Naive thymus-derived CD4-positive, alpha-beta T cell (primary cell): ENCODE measurements around the gene C1orf232. TPM values are rescaled to one million over a fixed set of nuclear protein-coding genes. Genes with fewer than 3 reads are reported as not detected.

Experiments
- ATAC-seq: fragments of 150-1000 bp; cut with Tn5 transposase; 2 replicates; pipeline ENCODE4 v1.10.0; 2021; ENCODE audit warnings: mild to moderate bottlenecking, moderate library complexity
- CTCF ChIA-PET: fragments of 350-600 bp; sonication (Branson Sonifier 250); formaldehyde crosslinking; loops from one replicate; lab custom pipeline; 2021; ENCODE audit warnings: antibody characterized with exemption; lab: Charles Lee
- POLR2A ChIA-PET: fragments of 350-600 bp; sonication (Branson Sonifier 250); formaldehyde crosslinking; loops from one replicate; lab custom pipeline; 2021; ENCODE audit warnings: antibody characterized with exemption, inconsistent platforms; lab: Charles Lee
- DNase-seq, 9 donors: peaks; one replicate each; pipeline versions ENCODE4 v3.0.0 to v3.0.0-alpha.2; 2020 to 2022; ENCODE audit warnings: mixed read lengths in 1 of 9
- H3K27ac ChIP-seq: one replicate; pipeline ENCODE4 v1.7.0; 2013; ENCODE audit warnings: mild to moderate bottlenecking, low read depth, low read length, moderate library complexity
- H3K27me3 ChIP-seq, 2 donors: one replicate each; pipeline ENCODE4 v1.7.0; 2013; ENCODE audit warnings: low read length in 2 of 2, mild to moderate bottlenecking in 2 of 2, moderate library complexity in 2 of 2; ENCODE audit not compliant: control insufficient read depth in 2 of 2, insufficient read depth in 2 of 2
- H3K36me3 ChIP-seq, 3 experiments: 1 replicate in 2 of 3; 2 replicates in 1 of 3; pipeline ENCODE4 v1.7.0; 2013; ENCODE audit warnings: low read length in 3 of 3, mild to moderate bottlenecking in 3 of 3, moderate library complexity in 1 of 3; ENCODE audit not compliant: insufficient read depth in 3 of 3, control insufficient read depth in 2 of 3
- H3K4me1 ChIP-seq, 2 donors: one replicate each; pipeline ENCODE4 v1.7.0; 2013; ENCODE audit warnings: low read length in 2 of 2, mild to moderate bottlenecking in 2 of 2, moderate library complexity in 1 of 2; ENCODE audit not compliant: control insufficient read depth in 2 of 2, insufficient read depth in 2 of 2
- H3K4me3 ChIP-seq: 2 replicates; pipeline ENCODE4 v1.7.0; 2013; ENCODE audit warnings: mild to moderate bottlenecking, low read length
- H3K9me3 ChIP-seq, 3 experiments: 1 replicate in 2 of 3; 2 replicates in 1 of 3; pipeline ENCODE4 v1.7.0; 2013; ENCODE audit warnings: low read length in 3 of 3; ENCODE audit not compliant: control insufficient read depth in 2 of 3
- H3K27ac Mint-ChIP-seq, 9 donors: one replicate each; pipeline ENCODE4 v1.8.0; 2020 to 2022; ENCODE audit warnings: mixed read lengths in 9 of 9, mild to moderate bottlenecking in 8 of 9, moderate library complexity in 5 of 9, inconsistent platforms in 2 of 9
- H3K27me3 Mint-ChIP-seq, 5 donors: one replicate each; pipeline ENCODE4 v1.8.0; 2021 to 2022; ENCODE audit warnings: mixed read lengths in 5 of 5, mild to moderate bottlenecking in 1 of 5
- H3K36me3 Mint-ChIP-seq, 5 donors: one replicate each; pipeline ENCODE4 v1.8.0; 2020 to 2022; ENCODE audit warnings: mixed read lengths in 5 of 5, mild to moderate bottlenecking in 3 of 5, inconsistent platforms in 1 of 5
- H3K4me1 Mint-ChIP-seq, 7 donors: one replicate each; pipeline ENCODE4 v1.8.0; 2020 to 2022; ENCODE audit warnings: mixed read lengths in 7 of 7, mild to moderate bottlenecking in 3 of 7, inconsistent platforms in 1 of 7
- H3K4me3 Mint-ChIP-seq, 10 donors: one replicate each; pipeline ENCODE4 v1.8.0; 2020 to 2022; ENCODE audit warnings: mild to moderate bottlenecking in 10 of 10, mixed read lengths in 10 of 10, moderate library complexity in 6 of 10, inconsistent platforms in 2 of 10
- H3K9me3 Mint-ChIP-seq, 11 donors: one replicate each; pipeline ENCODE4 v1.8.0; 2020 to 2022; ENCODE audit warnings: mixed read lengths in 11 of 11, mild to moderate bottlenecking in 4 of 11, inconsistent platforms in 1 of 11, moderate library complexity in 1 of 11
- intact Hi-C, 2 donors: fragments of 100-400 bp; cut with micrococcal nuclease; formaldehyde crosslinking; loops; one replicate each; pipeline ENCODE4 v1.15.1; 2023
- polyA plus RNA-seq, 2 donors: library from polyadenylated mRNA; unstranded; fragments of 300-500 nt; fragmentation: Illumina TruSeq; gene quantifications; one replicate each; pipeline ENCODE4 v1.2.3, GENCODE V29; 2021
- total RNA-seq, 6 experiments: library from RNA in 5 of 6; stranded (reverse) in 5 of 6; gene quantifications; 1 replicate in 5 of 6; 2 replicates in 1 of 6; pipeline ENCODE4 v1.2.3 and lab custom pipeline; 2021 to 2026

Gene C1orf232
- total and polyA plus RNA-seq, 7 experiments from 2014 or later, result not detected

- Histone ChIP-seq H3K36me3 (peaks cover 0 to 15% (median 7%) of the 10 kb centered on the region in 3 experiments), H3K9me3 (no peaks in the 10 kb centered on the region), H3K27me3 (no peaks in the 10 kb centered on the region), H3K4me1 (peaks cover 19 to 24% of the 10 kb centered on the region in 2 donors), H3K4me3 (no peak overlapping the region), H3K27ac (peak overlapping the region; percentile 57)
- Mint-ChIP-seq H3K36me3 (peaks cover 0 to 14% (median 8%) of the 10 kb centered on the region in 5 donors), H3K9me3 (no peaks in the 10 kb centered on the region), H3K4me3 (peak overlapping the region; percentile 27 to 91 (median 76)), H3K27me3 (peaks cover 0 to 13% (median 0%) of the 10 kb centered on the region in 5 donors), H3K27ac (peak overlapping the region; percentile 86 to 98 (median 95)), H3K4me1 (peaks cover 25 to 55% (median 52%) of the 10 kb centered on the region in 7 donors)
- DNase-seq (no peak), ATAC-seq (no peak)
- CTCF ChIA-PET, result interaction anchor here (0.9 to 5.8 kb wide), 5 partner anchors 11 to 108 kb away, joined by 3 to 59 read pairs (median 8); partner anchors contain the start of gene CEP85
- POLR2A ChIA-PET, result interaction anchor here (1.1 to 7.4 kb wide), 7 partner anchors 8 to 24 kb away, joined by 3 to 93 read pairs (median 6); partner anchors contain the start of gene PDIK1L
- intact Hi-C loops, result loop anchor here (1.0 to 10.0 kb wide), 7 partner anchors 15 to 881 kb away; partner anchors contain the start of genes PDIK1L (in 2 of the 2), ARID1A (in 1 of the 2), RSRP1 (in 1 of the 2) and UBXN11 (in 1 of the 2)
Observed at GRCh38 chr1:26125946-26126320, 42.8 kb downstream of the C1orf232 start.

DNA sequence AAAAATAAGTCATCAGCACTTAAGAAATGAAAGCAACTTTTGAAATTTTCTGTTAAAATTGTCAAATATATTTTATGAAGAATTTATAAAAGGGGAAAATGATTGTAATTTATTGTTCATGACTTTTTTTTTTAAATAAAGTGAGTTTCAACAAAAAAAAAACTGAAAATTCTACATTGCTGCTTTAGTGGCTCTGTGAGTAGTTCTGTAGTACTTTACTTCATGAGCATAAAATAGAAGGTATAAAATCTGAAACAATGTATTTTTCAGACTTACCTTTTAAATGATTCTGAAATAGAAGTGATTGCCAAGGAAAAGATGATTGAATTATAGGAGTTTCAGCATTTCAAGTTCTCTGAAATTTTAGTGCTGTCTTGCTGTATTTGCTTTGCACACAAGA, 43.4 kb downstream of the C1orf232 start:
- Histone ChIP-seq H3K4me3 (no peak overlapping the region), H3K27me3 (no peaks in the 10 kb centered on the region), H3K4me1 (peaks cover 19 to 24% of the 10 kb centered on the region in 2 donors), H3K27ac (peak overlapping the region; percentile 57), H3K36me3 (peaks cover 0 to 16% (median 7%) of the 10 kb centered on the region in 3 experiments), H3K9me3 (no peaks in the 10 kb centered on the region)
- CTCF ChIA-PET, result interaction anchor here (0.6 to 5.8 kb wide), 5 partner anchors 10 to 37 kb away, joined by 3 to 59 read pairs (median 7); no protein-coding TSS in a partner anchor
- DNase-seq, result no peak
- Mint-ChIP-seq H3K27me3 (peaks cover 0 to 13% (median 0%) of the 10 kb centered on the region in 5 donors), H3K9me3 (no peaks in the 10 kb centered on the region), H3K27ac (peak overlapping the region; percentile 66 to 98 (median 88)), H3K4me3 (peak overlapping the region in 2 of 10 donors; percentile 64 to 91), H3K36me3 (peaks cover 0 to 14% (median 8%) of the 10 kb centered on the region in 5 donors), H3K4me1 (peaks cover 25 to 56% (median 52%) of the 10 kb centered on the region in 7 donors)
- intact Hi-C loops, result loop anchor here in 1 of 2 donors (5.0 to 10.0 kb wide), 3 partner anchors 162 to 881 kb away; partner anchors contain the start of genes ARID1A and RSRP1
- POLR2A ChIA-PET, result interaction anchor here (0.7 to 7.4 kb wide), 4 partner anchors 14 to 28 kb away, joined by 3 to 93 read pairs (median 10); partner anchors contain the start of gene PDIK1L
- ATAC-seq, result no peak

DNA sequence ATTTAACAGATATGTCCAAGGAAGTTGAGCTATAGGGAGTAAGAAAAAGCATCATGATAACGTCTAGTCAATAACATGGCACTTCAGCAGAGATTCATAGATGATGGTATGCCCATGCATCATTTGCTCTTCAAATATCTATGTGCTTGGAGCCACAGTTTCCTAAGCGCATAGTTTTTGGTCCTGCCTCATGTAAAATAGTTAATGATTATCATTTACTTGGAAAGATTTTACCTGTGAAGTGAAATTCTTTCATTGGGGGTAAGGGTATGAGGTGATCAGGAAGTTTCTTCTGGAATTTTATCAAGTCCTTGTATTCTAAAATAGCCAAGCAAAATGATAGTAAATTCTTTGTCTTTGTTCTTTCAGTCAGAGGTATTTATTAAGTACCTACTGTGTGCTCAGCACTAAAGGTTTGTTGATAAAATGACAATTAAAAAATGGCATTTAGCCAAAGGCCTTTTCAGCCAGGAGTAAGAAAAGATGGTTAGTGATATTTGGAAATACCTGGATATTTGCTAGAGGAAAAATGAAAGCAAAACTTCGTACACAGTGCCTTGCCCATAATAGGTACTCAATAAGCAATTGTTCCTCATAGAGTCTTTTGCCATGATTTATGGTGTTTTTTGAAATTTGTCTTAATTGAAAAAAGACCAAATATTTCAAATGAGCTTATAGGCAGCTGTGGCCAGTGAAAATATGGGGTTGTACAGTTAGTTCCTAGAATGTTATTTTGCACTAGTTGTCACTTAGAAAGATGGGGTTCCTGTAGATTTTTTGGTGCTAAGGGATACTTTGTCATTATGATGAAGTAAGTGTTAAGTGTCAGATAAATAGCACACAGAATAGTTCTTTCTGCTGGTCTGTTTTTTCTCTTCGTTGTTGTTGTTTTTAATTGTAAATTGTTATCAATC, 44.1 kb downstream of the C1orf232 start:
- CTCF ChIA-PET, result interaction anchor here (0.6 to 2.2 kb wide), 5 partner anchors 11 to 38 kb away, joined by 3 to 16 read pairs (median 3); no protein-coding TSS in a partner anchor
- no peaks in the 10 kb centered on the region for H3K27me3 ChIP-seq
- peaks cover 19 to 24% of the 10 kb centered on the region in 2 donors for H3K4me1 ChIP-seq
- H3K9me3 ChIP-seq, result no peaks in the 10 kb centered on the region
- Mint-ChIP-seq H3K36me3 (peaks cover 0 to 17% (median 8%) of the 10 kb centered on the region in 5 donors), H3K9me3 (no peaks in the 10 kb centered on the region), H3K4me1 (peaks cover 28 to 63% (median 60%) of the 10 kb centered on the region in 7 donors), H3K27me3 (peaks cover 0 to 13% (median 0%) of the 10 kb centered on the region in 5 donors), H3K4me3 (peak overlapping the region in 2 of 10 donors; percentile 21 to 58), H3K27ac (peak overlapping the region in 7 of 9 donors; percentile 25 to 87 (median 58))
- POLR2A ChIA-PET, result interaction anchor here (0.7 to 7.4 kb wide), 3 partner anchors 13 to 28 kb away, joined by 3 to 93 read pairs (median 3); partner anchors contain the start of gene PDIK1L
- DNase-seq (no peak), ATAC-seq (no peak)
- H3K27ac ChIP-seq, result no peak overlapping the region
- peaks cover 0 to 19% (median 7%) of the 10 kb centered on the region in 3 experiments for H3K36me3 ChIP-seq
- intact Hi-C loops, result loop anchor here in 1 of 2 donors (5.0 to 10.0 kb wide), 3 partner anchors 163 to 880 kb away; partner anchors contain the start of genes ARID1A and RSRP1
- H3K4me3 ChIP-seq, result no peak overlapping the region

DNA sequence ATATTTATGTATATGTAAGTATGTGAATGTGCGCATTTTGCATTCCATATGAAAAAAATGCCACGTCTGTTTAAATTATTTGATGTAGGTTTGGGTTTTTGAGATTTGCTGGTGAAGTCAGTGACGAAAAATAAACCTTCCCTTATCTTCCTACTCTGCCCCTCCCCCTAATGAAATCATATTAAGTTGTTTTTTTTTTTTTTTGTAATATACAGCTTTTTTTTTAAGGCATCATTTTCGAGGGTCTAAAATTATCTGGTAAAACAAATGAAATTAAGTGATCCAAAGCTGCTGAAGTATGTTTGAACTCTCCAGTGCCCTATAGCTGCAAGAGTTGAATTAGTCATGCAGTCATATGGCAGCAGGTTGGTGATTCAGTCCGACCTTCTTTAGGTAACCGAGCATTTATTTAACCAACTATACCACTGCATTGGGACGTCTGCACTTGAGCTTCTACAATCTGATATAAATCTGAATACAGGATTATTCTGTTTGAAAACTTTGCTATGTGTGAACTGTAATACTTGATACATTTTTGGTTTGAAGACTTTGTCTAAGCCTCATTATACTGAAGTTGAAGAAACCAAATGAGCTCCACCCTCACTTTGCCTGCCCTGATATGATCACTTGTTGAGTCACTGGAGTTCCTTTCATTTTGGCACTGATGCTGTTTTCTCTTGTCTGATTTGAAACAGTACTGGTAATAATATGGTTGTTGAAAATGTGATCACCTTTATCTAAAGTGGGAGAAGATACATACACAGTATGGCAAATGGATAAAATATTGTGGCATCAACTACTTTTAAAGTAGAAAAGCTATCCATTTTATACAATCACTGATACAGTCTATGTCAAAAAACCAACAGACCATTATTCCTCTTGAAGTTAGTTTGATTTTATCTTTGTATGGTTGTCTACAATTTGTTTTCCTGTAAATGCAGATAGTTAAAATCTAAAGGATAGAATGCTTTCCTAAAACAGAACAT, 45.5 kb downstream of the C1orf232 start:
- Histone ChIP-seq H3K27me3 (no peaks in the 10 kb centered on the region), H3K9me3 (no peaks in the 10 kb centered on the region), H3K4me1 (peaks cover 19 to 24% of the 10 kb centered on the region in 2 donors), H3K4me3 (no peak overlapping the region), H3K27ac (peak overlapping the region; percentile 1), H3K36me3 (peaks cover 0 to 28% (median 7%) of the 10 kb centered on the region in 3 experiments)
- ATAC-seq (no peak), DNase-seq (no peak)
- H3K27ac Mint-ChIP-seq, result peak overlapping the region in 5 of 9 donors; percentile 7 to 72 (median 47)
- peaks cover 0 to 24% (median 8%) of the 10 kb centered on the region in 5 donors for H3K36me3 Mint-ChIP-seq
- H3K4me3 Mint-ChIP-seq, result peak overlapping the region in 2 of 10 donors; percentile 22 to 55
- H3K4me1 Mint-ChIP-seq, result peaks cover 31 to 69% (median 64%) of the 10 kb centered on the region in 7 donors
- POLR2A ChIA-PET, result interaction anchor here (0.7 to 7.4 kb wide), 5 partner anchors 12 to 777 kb away, joined by 3 to 93 read pairs (median 3); partner anchors contain the start of genes CNKSR1, GPATCH3 and PDIK1L
- no peaks in the 10 kb centered on the region for H3K9me3 Mint-ChIP-seq
- intact Hi-C loops, result loop anchor here in 1 of 2 donors (1.0 to 10.0 kb wide), 3 partner anchors 11 to 878 kb away; partner anchors contain the start of genes ARID1A and RSRP1
- peaks cover 0 to 7% (median 0%) of the 10 kb centered on the region in 5 donors for H3K27me3 Mint-ChIP-seq
- CTCF ChIA-PET, result interaction anchor here (1.2 to 2.2 kb wide), 3 partner anchors 16 to 32 kb away, joined by 4 to 16 read pairs (median 5); no protein-coding TSS in a partner anchor
